Cardiac fibroblast (primary cell): ENCODE results near the gene CTTNBP2.

Source experiments
- DNase-seq, 2 donors: peaks; one replicate each; pipeline versions ENCODE4 v3.0.0 to v3.0.0-alpha.2; 2010; ENCODE audit warnings: low read depth in 2 of 2
- H3K4me3 ChIP-seq, 2 donors: replicated peaks in 1 of 2; 1 replicate in 1 of 2; 2 replicates in 1 of 2; pipeline ENCODE4 v1.5.1; 2011; ENCODE audit warnings: low read depth in 2 of 2, low read length in 2 of 2, mild to moderate bottlenecking in 2 of 2, moderate library complexity in 1 of 2
- CTCF ChIP-seq: IDR thresholded peaks from one replicate; pipeline ENCODE4 v1.5.1; 2011; ENCODE audit warnings: low read depth, mild to moderate bottlenecking, low read length, inconsistent platforms

Gene CTTNBP2

DNA sequence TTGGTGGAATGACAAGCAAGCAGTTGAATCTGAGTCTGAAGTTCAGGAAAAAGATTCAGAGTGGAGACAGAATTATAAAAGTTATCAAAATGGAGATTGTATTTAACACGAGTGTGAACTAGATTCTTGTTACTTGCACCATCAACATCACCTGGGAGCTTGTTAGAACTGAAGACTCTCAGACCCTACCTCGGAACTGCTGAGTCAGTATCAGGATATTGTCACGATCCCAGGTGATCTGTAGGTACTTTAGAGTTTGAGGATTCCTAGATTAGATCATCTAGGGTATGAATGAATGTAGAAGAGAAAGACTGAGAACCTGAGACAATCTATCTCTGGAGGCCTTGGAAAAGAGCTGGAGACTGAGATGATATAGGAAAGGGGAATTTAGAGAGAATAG is 194.1 kb downstream of the CTTNBP2 start:
- H3K4me3 ChIP-seq, result no peak overlapping the region
- DNase-seq, result no peak
- TF ChIP-seq CTCF, result no peak

GRCh38 chr7:117675497-117676435 is 197.5 kb downstream of the CTTNBP2 start:
- no peak for TF ChIP-seq CTCF
- no peak for DNase-seq
- no peak overlapping the region for H3K4me3 ChIP-seq

DNA sequence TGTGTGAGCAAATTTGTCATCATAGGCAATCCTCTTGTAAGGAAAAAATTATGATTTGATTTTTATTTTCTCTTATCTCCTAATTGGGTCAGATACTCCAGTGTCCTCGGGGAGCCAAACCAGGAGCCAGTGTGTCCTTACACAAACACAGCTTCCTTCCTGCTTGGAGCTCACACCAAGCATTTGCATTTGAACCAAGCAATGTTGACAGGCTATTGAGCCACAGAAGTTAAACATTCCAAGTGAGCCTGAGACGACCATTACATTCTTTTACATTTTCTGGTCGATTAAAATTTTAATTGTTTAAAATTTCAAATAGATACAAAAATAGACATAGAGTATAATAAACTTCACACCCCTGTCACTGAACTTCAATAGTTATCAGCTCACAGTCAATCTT is 198.6 kb downstream of the CTTNBP2 start:
- no peak for DNase-seq
- TF ChIP-seq CTCF, result no peak
- H3K4me3 ChIP-seq, result no peak overlapping the region

DNA sequence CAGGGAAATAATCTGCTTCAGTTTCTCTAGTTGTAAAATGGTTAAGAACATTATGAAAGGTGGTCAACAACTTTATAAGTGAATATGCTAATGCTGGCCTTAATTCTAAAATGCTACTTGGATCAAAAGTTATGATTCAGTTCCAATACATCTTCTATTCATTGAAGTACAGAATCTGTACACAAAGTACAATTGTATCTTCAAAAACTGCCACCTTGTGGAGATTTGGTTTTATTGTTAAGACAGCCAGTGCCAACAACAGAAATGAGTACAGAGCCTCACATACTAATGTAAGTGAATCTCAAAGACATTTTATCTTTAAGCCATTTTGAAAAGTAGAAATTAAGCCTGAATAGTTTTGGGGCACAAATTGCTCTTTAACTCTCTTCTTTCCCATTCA is 199.4 kb downstream of the CTTNBP2 start:
- no peak overlapping the region for H3K4me3 ChIP-seq
- TF ChIP-seq CTCF, result peak; percentile 29
- peak; percentile 67 to 73 for DNase-seq

DNA sequence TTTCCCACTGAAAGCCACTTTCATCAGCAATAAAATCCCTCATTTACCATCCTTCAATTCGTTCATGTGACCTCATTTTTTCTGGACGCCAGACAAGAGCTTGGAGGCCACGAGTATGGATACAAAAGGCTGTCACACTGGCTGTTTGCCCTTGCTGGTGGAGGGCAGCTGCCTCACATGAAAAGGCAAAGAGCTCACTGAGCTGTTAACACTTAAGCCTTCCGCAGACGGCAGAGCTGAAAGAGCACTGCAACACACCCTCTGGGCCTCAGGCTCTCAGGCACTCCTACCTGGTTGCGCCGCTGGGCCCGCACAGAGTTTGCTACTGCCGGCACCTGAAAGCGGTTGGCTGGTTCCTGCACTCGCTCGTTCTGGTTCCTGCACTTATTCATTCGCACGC is 199.9 kb downstream of the CTTNBP2 start:
- peak in 1 of 2 donors; percentile 34 for DNase-seq

DNA sequence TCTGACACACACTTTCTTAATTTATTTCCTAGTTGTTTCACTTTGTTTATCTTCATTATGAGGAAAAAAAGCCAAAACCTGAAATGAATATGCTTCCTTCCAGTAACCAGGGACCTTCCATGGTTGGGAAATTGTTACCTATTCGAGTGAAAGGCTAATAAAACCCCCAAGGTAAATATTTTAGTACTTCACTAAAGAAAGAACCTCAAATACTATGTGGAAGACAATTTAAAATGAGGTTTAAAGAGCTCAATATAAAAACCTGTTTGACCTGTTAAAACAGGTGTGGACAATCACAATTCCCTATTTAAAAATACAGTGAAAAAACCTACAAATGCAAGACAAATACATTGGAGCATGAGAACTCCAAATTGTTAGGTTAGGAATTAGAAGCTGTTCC is 200.8 kb downstream of the CTTNBP2 start:
- no peak for DNase-seq
- no peak for TF ChIP-seq CTCF
- no peak overlapping the region for H3K4me3 ChIP-seq

More for the DNA sequence above, 199.9 kb downstream of the CTTNBP2 start:
- no peak overlapping the region for H3K4me3 ChIP-seq
- TF ChIP-seq CTCF, result no peak

- no peak for TF ChIP-seq CTCF
- no peak for DNase-seq
These were observed 203.4 kb downstream of the CTTNBP2 start for GRCh38 chr7:117669818-117670217.

More at GRCh38 chr7:117669818-117670217, 203.4 kb downstream of the CTTNBP2 start:
- no peak overlapping the region for H3K4me3 ChIP-seq
